Fibroblast of lung (primary cell): ENCODE results near the gene AKAP3. TPM values are rescaled to one million over a fixed set of nuclear protein-coding genes. Genes with fewer than 3 reads are reported as not detected.

Experiments used
- DNase-seq, 2 donors: peaks; one replicate each; pipeline versions ENCODE4 v3.0.0 to v3.0.0-alpha.2; 2010; ENCODE audit warnings: low read depth in 2 of 2
- H2AFZ ChIP-seq: 2 replicates; pipeline ENCODE4 v1.5.1; 2012; ENCODE audit warnings: low read length, control low read depth, inconsistent platforms
- H3K27ac ChIP-seq: 2 replicates; pipeline ENCODE4 v1.5.1; 2011; ENCODE audit warnings: low read length, control low read depth; ENCODE audit not compliant: insufficient read depth
- H3K27me3 ChIP-seq: 2 replicates; pipeline ENCODE4 v1.5.1; 2011; ENCODE audit warnings: mild to moderate bottlenecking, low read length; ENCODE audit not compliant: control insufficient read depth, insufficient read depth
- H3K36me3 ChIP-seq: 2 replicates; pipeline ENCODE4 v1.5.1; 2011; ENCODE audit warnings: low read length; ENCODE audit not compliant: control insufficient read depth, insufficient read depth
- H3K4me1 ChIP-seq: 2 replicates; pipeline ENCODE4 v1.5.1; 2011; ENCODE audit warnings: low read length; ENCODE audit not compliant: control insufficient read depth, insufficient read depth; ENCODE audit errors: extremely low read depth
- H3K4me2 ChIP-seq: 2 replicates; pipeline ENCODE4 v1.5.1; 2011; ENCODE audit warnings: low read length, control low read depth; ENCODE audit not compliant: insufficient read depth; ENCODE audit errors: extremely low read depth
- H3K4me3 ChIP-seq, 4 experiments: fragments of 200-600 bp in 1 of 4; sonication (generic) in 1 of 4; replicated peaks in 1 of 4; 2 replicates each; pipeline ENCODE4 v1.5.1; 2011 to 2016; ENCODE audit warnings: low read length in 4 of 4, low read depth in 3 of 4, mild to moderate bottlenecking in 3 of 4, control low read depth in 2 of 4, inconsistent platforms in 1 of 4, mixed read lengths in 1 of 4; ENCODE audit not compliant: insufficient read depth in 1 of 4; ENCODE audit errors: control extremely low read depth in 1 of 4
- H3K79me2 ChIP-seq: 2 replicates; pipeline ENCODE4 v1.5.1; 2012; ENCODE audit warnings: mild to moderate bottlenecking, low read length, inconsistent platforms; ENCODE audit not compliant: control insufficient read depth, insufficient read depth
- H3K9ac ChIP-seq: 2 replicates; pipeline ENCODE4 v1.5.1; 2011; ENCODE audit warnings: mild to moderate bottlenecking, low read length, control low read depth; ENCODE audit not compliant: insufficient read depth
- H3K9me3 ChIP-seq: 2 replicates; pipeline ENCODE4 v1.5.1; 2012; ENCODE audit warnings: low read depth, low read length; ENCODE audit not compliant: control insufficient read depth, insufficient read depth
- H4K20me1 ChIP-seq: 2 replicates; pipeline ENCODE4 v1.5.1; 2011; ENCODE audit warnings: low read length; ENCODE audit not compliant: control insufficient read depth, insufficient read depth; ENCODE audit errors: extremely low read depth
- EZH2 ChIP-seq: IDR thresholded peaks from 2 replicates; pipeline ENCODE4 v1.5.1; 2012; ENCODE audit warnings: low read length, control low read depth, mild to moderate bottlenecking; ENCODE audit errors: missing control alignments
- polyA plus RNA-seq, 2 donors: library from polyadenylated mRNA; depleted of rRNA in 1 of 2; stranded (reverse) in 1 of 2; unstranded in 1 of 2; fragments of >200 nt; gene quantifications; 2 replicates each; pipeline ENCODE4 v1.2.1, GENCODE V29; 2011 to 2012; ENCODE audit warnings: missing spikeins in 1 of 2
- total RNA-seq: library from RNA; depleted of rRNA; stranded (reverse); fragments of >200 nt; gene quantifications from 2 replicates; pipeline ENCODE4 v1.2.1, GENCODE V29; 2014
- TF ChIP-seq, protein P1 (sequence below), 2 donors: IDR thresholded peaks in 1 of 2; conservative IDR thresholded peaks in 1 of 2; 1 replicate in 1 of 2; 2 replicates in 1 of 2; pipeline ENCODE4 v1.5.1; 2011 to 2012; ENCODE audit warnings: low read length in 2 of 2, control low read depth in 1 of 2, inconsistent platforms in 1 of 2, low read depth in 1 of 2, mild to moderate bottlenecking in 1 of 2

Gene AKAP3
- total and polyA plus RNA-seq, 2 donors (not counting 1 experiment from before 2014, with no cell fraction given) = 1.1 to 2.8 TPM

DNA sequence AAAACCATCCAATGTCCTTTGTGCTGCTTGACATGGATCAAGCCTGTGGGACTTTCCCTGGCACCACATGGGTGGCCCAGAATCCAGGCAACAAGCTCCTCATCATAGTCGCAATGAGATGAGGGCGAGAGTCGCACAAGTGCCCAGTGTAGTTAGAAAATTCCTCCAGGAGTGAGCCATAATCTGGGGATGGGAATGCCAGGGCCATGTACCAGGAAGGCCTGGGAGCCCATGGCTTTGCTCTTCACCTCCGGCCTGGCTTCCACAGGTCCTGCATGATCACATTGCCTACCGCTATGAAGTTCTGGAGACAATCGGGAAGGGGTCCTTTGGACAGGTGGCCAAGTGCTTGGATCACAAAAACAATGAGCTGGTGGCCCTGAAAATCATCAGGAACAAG, 53.0 kb downstream of the AKAP3 start:
- Histone ChIP-seq H4K20me1 (no peaks in the 10 kb centered on the region), H3K36me3 (no peaks in the 10 kb centered on the region), H3K9me3 (no peaks in the 10 kb centered on the region), H3K27ac (no peak overlapping the region), H3K4me2 (no peak overlapping the region), H2AFZ (no peak overlapping the region), H3K79me2 (no peaks in the 10 kb centered on the region), H3K27me3 (peaks cover 7% of the 10 kb centered on the region), H3K4me3 (no peak overlapping the region), H3K4me1 (no peaks in the 10 kb centered on the region), H3K9ac (no peak overlapping the region)
- no peak for TF ChIP-seq EZH2
- TF ChIP-seq, protein P1, sequence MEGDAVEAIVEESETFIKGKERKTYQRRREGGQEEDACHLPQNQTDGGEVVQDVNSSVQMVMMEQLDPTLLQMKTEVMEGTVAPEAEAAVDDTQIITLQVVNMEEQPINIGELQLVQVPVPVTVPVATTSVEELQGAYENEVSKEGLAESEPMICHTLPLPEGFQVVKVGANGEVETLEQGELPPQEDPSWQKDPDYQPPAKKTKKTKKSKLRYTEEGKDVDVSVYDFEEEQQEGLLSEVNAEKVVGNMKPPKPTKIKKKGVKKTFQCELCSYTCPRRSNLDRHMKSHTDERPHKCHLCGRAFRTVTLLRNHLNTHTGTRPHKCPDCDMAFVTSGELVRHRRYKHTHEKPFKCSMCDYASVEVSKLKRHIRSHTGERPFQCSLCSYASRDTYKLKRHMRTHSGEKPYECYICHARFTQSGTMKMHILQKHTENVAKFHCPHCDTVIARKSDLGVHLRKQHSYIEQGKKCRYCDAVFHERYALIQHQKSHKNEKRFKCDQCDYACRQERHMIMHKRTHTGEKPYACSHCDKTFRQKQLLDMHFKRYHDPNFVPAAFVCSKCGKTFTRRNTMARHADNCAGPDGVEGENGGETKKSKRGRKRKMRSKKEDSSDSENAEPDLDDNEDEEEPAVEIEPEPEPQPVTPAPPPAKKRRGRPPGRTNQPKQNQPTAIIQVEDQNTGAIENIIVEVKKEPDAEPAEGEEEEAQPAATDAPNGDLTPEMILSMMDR (conservative IDR thresholded peaks at IDR 0.05 in 1 of 2, IDR thresholded peaks at IDR 0.05 in 1 of 2; ENCODE audit: low read depth in 1 of 2, low read length in 2 of 2) = no peak
- no peak for DNase-seq

DNA sequence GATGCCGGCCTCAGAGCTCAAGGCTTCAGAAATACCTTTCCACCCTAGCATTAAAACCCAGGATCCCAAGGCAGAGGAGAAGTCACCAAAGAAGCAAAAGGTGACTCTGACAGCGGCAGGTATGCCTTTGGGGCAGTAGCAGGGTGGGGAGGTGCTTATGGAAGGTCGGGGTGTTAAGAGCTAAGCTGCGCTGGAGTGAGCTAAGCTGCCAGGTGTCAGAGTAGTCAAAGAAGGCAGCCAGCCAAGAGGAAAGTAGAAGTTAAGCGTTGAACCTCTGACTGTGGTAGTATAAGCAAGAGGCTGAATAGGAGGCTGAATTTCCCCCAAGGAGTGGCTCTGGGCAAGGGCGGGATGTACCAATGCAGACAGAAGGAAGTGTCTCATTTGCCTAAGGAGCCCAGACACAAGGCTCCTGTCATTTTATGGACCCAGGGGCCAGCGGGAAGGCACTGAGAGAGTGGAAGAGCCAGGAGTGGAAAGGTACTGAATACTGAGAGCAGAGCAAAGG, 57.6 kb downstream of the AKAP3 start:
- no peak overlapping the region for H2AFZ ChIP-seq
- H4K20me1 ChIP-seq = no peaks in the 10 kb centered on the region
- H3K27me3 ChIP-seq = peaks cover 3% of the 10 kb centered on the region
- no peak overlapping the region for H3K27ac ChIP-seq
- no peak overlapping the region for H3K4me3 ChIP-seq
- H3K9ac ChIP-seq = no peak overlapping the region
- no peaks in the 10 kb centered on the region for H3K36me3 ChIP-seq
- DNase-seq = no peak
- no peak overlapping the region for H3K4me2 ChIP-seq
- TF ChIP-seq, protein P1 (conservative IDR thresholded peaks at IDR 0.05 in 1 of 2, IDR thresholded peaks at IDR 0.05 in 1 of 2; ENCODE audit: low read depth in 1 of 2, low read length in 2 of 2) = no peak
- no peaks in the 10 kb centered on the region for H3K9me3 ChIP-seq
- no peaks in the 10 kb centered on the region for H3K4me1 ChIP-seq
- no peaks in the 10 kb centered on the region for H3K79me2 ChIP-seq

DNA sequence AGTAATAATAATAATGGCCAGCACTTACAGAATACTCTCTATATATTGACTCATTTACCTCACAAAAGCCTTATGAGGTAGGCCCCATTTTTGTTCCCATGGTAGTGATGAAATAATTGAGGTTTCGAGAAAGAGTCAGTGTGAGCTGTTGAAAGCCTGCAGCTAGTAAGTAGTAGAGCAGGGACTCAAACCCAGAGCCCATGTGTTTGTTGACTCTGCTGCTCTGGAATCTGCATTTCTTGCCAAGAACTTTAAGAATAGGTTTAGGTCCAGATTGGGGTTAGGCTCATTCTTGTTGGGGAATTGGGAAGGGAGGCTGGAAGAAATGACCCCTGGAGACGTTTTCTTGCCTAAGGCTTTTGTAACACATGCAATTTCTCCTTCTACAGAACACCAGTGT, 58.9 kb downstream of the AKAP3 start:
- TF ChIP-seq, protein P1 (conservative IDR thresholded peaks at IDR 0.05 in 1 of 2, IDR thresholded peaks at IDR 0.05 in 1 of 2; ENCODE audit: low read depth in 1 of 2, low read length in 2 of 2) = no peak
- no peak for TF ChIP-seq EZH2
- H3K36me3 ChIP-seq = no peaks in the 10 kb centered on the region
- no peak overlapping the region for H3K9ac ChIP-seq
- H3K27me3 ChIP-seq = peaks cover 3% of the 10 kb centered on the region
- no peaks in the 10 kb centered on the region for H3K79me2 ChIP-seq
- no peak overlapping the region for H2AFZ ChIP-seq
- no peak for DNase-seq
- no peak overlapping the region for H3K4me2 ChIP-seq
- H3K9me3 ChIP-seq = no peaks in the 10 kb centered on the region
- H3K4me1 ChIP-seq = no peaks in the 10 kb centered on the region
- H4K20me1 ChIP-seq = no peaks in the 10 kb centered on the region
- H3K4me3 ChIP-seq = no peak overlapping the region
- no peak overlapping the region for H3K27ac ChIP-seq
